Stomach (tissue), 4 donors: ENCODE measurements around the gene SLC25A26.

Experiments used
- CTCF ChIP-seq, 7 experiments: fragments of 450-650 bp in 4 of 7; fragments of 200-600 bp in 3 of 7; sonication (generic) in 3 of 7; IDR thresholded peaks; one replicate each; pipeline ENCODE4 v1.5.1; 2016 to 2019; ENCODE audit warnings: antibody characterized with exemption in 7 of 7, control low read depth in 2 of 7, mild to moderate bottlenecking in 1 of 7
- EP300 ChIP-seq: sonication (generic); formaldehyde crosslinking; IDR thresholded peaks from one replicate; pipeline ENCODE4 v1.6.1; 2017; ENCODE audit warnings: antibody characterized with exemption
- POLR2AphosphoS5 ChIP-seq, 3 donors: sonication (generic); formaldehyde crosslinking; IDR thresholded peaks; one replicate each; pipeline ENCODE4 v1.6.1; 2016; ENCODE audit warnings: antibody characterized with exemption in 3 of 3

GRCh38 chr3:66353530-66353929, 132.7 kb downstream of the SLC25A26 start:
- no peak for TF ChIP-seq CTCF (IDR thresholded peaks at IDR 0.05)
- no peak for TF ChIP-seq POLR2AphosphoS5 (IDR thresholded peaks at IDR 0.05)
- TF ChIP-seq EP300 = no peak
